H9 (cell line): Measurements from ENCODE around the gene RNGTT. TPM values are rescaled to one million over a fixed set of nuclear protein-coding genes. Genes with fewer than 3 reads are reported as not detected.

ENCODE experiments used
- DNase-seq: peaks from one replicate; pipeline ENCODE4 v3.0.0-alpha.2; 2017
- H2AFZ ChIP-seq: one replicate; pipeline ENCODE4 v1.6.1; 2013; ENCODE audit warnings: mild to moderate bottlenecking, low read length, control low read depth, moderate library complexity
- H2AK5ac ChIP-seq: 2 replicates; pipeline ENCODE4 v1.6.1; 2013; ENCODE audit warnings: low read length, control low read depth, mixed read lengths; ENCODE audit not compliant: insufficient read length
- H2BK120ac ChIP-seq: one replicate; pipeline ENCODE4 v1.6.1; 2013; ENCODE audit warnings: low read depth, mild to moderate bottlenecking, low read length, control low read depth, inconsistent platforms; ENCODE audit not compliant: poor library complexity, severe bottlenecking
- H2BK12ac ChIP-seq: 2 replicates; pipeline ENCODE4 v1.6.1; 2013; ENCODE audit warnings: low read length, control low read depth, mixed read lengths, low read depth; ENCODE audit not compliant: insufficient read length
- H2BK15ac ChIP-seq: 2 replicates; pipeline ENCODE4 v1.6.1; 2013; ENCODE audit warnings: low read depth, low read length, control low read depth
- H2BK20ac ChIP-seq: one replicate; pipeline ENCODE4 v1.6.1; 2013; ENCODE audit warnings: low read depth, mild to moderate bottlenecking, low read length, control low read depth, inconsistent platforms; ENCODE audit not compliant: poor library complexity, severe bottlenecking
- H2BK5ac ChIP-seq: 2 replicates; pipeline ENCODE4 v1.6.1; 2013; ENCODE audit warnings: low read length, control low read depth, mixed read lengths; ENCODE audit not compliant: insufficient read length
- H3K14ac ChIP-seq: 2 replicates; pipeline ENCODE4 v1.6.1; 2013; ENCODE audit warnings: low read length, control low read depth; ENCODE audit not compliant: insufficient read depth
- H3K18ac ChIP-seq: 2 replicates; pipeline ENCODE4 v1.6.1; 2013; ENCODE audit warnings: low read depth, mild to moderate bottlenecking, mixed read lengths, low read length, control low read depth; ENCODE audit not compliant: insufficient read length
- H3K23ac ChIP-seq: 2 replicates; pipeline ENCODE4 v1.6.1; 2013; ENCODE audit warnings: low read length, control low read depth, mixed read lengths, low read depth; ENCODE audit not compliant: insufficient read length
- H3K23me2 ChIP-seq: 2 replicates; pipeline ENCODE4 v1.6.1; 2013; ENCODE audit warnings: low read depth, mild to moderate bottlenecking, mixed read lengths, low read length, control low read depth; ENCODE audit not compliant: insufficient read length, poor library complexity, severe bottlenecking
- H3K27ac ChIP-seq: 2 replicates; pipeline ENCODE4 v1.5.1; 2013; ENCODE audit warnings: low read length, control low read depth, mixed read lengths, low read depth; ENCODE audit not compliant: insufficient read length
- H3K27me3 ChIP-seq: 2 replicates; pipeline ENCODE4 v1.6.1; 2013; ENCODE audit warnings: low read length, control low read depth, inconsistent platforms; ENCODE audit not compliant: insufficient read depth
- H3K4ac ChIP-seq: 2 replicates; pipeline ENCODE4 v1.6.1; 2013; ENCODE audit warnings: low read depth, mild to moderate bottlenecking, control low read depth, inconsistent platforms, low read length, moderate library complexity
- H3K4me1 ChIP-seq: 2 replicates; pipeline ENCODE4 v1.6.1; 2013; ENCODE audit warnings: low read length, control low read depth, inconsistent platforms; ENCODE audit not compliant: insufficient read depth
- H3K4me2 ChIP-seq: 2 replicates; pipeline ENCODE4 v1.6.1; 2013; ENCODE audit warnings: low read length, control low read depth, mixed read lengths; ENCODE audit not compliant: insufficient read length, insufficient read depth
- H3K56ac ChIP-seq: 2 replicates; pipeline ENCODE4 v1.6.1; 2013; ENCODE audit warnings: low read depth, mild to moderate bottlenecking, mixed read lengths, low read length, control low read depth; ENCODE audit not compliant: insufficient read length
- H3K79me1 ChIP-seq: 2 replicates; pipeline ENCODE4 v1.6.1; 2013; ENCODE audit warnings: low read depth, mild to moderate bottlenecking, moderate library complexity, low read length, control low read depth, inconsistent platforms; ENCODE audit not compliant: insufficient read depth, poor library complexity, severe bottlenecking
- H3K79me2 ChIP-seq: 2 replicates; pipeline ENCODE4 v1.6.1; 2013; ENCODE audit warnings: low read length, control low read depth, inconsistent platforms; ENCODE audit not compliant: insufficient read depth
- H3K9ac ChIP-seq: 2 replicates; pipeline ENCODE4 v1.6.1; 2013; ENCODE audit warnings: low read length, control low read depth, mixed read lengths; ENCODE audit not compliant: insufficient read length; ENCODE audit errors: extremely low read depth
- H3K9me3 ChIP-seq: one replicate; pipeline ENCODE4 v1.6.1; 2013; ENCODE audit warnings: low read depth, low read length, inconsistent platforms; ENCODE audit not compliant: control insufficient read depth
- H3T11ph ChIP-seq: one replicate; pipeline ENCODE4 v1.6.1; 2013; ENCODE audit warnings: mild to moderate bottlenecking, low read length, control low read depth, inconsistent platforms
- H4K20me1 ChIP-seq: one replicate; pipeline ENCODE4 v1.6.1; 2013; ENCODE audit not compliant: control insufficient read depth, insufficient read length, insufficient read depth
- H4K5ac ChIP-seq: 2 replicates; pipeline ENCODE4 v1.6.1; 2013; ENCODE audit warnings: low read depth, mild to moderate bottlenecking, mixed read lengths, low read length, control low read depth; ENCODE audit not compliant: insufficient read length
- H4K8ac ChIP-seq: replicated peaks from 2 replicates; pipeline ENCODE4 v1.6.1; 2013; ENCODE audit warnings: low read length, control low read depth, mixed read lengths, low read depth; ENCODE audit not compliant: insufficient read length
- H4K91ac ChIP-seq: 2 replicates; pipeline ENCODE4 v1.6.1; 2013; ENCODE audit warnings: low read depth, mild to moderate bottlenecking, moderate library complexity, mixed read lengths, low read length, control low read depth; ENCODE audit not compliant: insufficient read length
- H3K27ac Mint-ChIP-seq, 3 experiments: 2 replicates in 2 of 3; 3 replicates in 1 of 3; pipeline ENCODE4 v1.8.0; 2020 to 2021; ENCODE audit warnings: mixed read lengths in 3 of 3, mild to moderate bottlenecking in 1 of 3, moderate library complexity in 1 of 3
- H3K27me3 Mint-ChIP-seq: 2 replicates; pipeline ENCODE4 v1.8.0; 2021; ENCODE audit warnings: low read depth, mild to moderate bottlenecking, moderate library complexity, mixed read lengths
- H3K36me3 Mint-ChIP-seq, 3 experiments: 2 replicates in 2 of 3; 3 replicates in 1 of 3; pipeline ENCODE4 v1.8.0; 2020 to 2021; ENCODE audit warnings: low read depth in 3 of 3, mixed read lengths in 3 of 3; ENCODE audit not compliant: insufficient read depth in 1 of 3
- H3K4me1 Mint-ChIP-seq, 2 experiments: 2 replicates each; pipeline ENCODE4 v1.8.0; 2020; ENCODE audit warnings: mixed read lengths in 2 of 2
- H3K4me3 Mint-ChIP-seq, 2 experiments: 2 replicates in 1 of 2; 3 replicates in 1 of 2; pipeline ENCODE4 v1.8.0; 2020 to 2021; ENCODE audit warnings: mild to moderate bottlenecking in 2 of 2, mixed read lengths in 2 of 2, moderate library complexity in 1 of 2
- H3K9me3 Mint-ChIP-seq, 2 experiments: 2 replicates in 1 of 2; 3 replicates in 1 of 2; pipeline ENCODE4 v1.8.0; 2020; ENCODE audit warnings: mild to moderate bottlenecking in 2 of 2, mixed read lengths in 2 of 2, moderate library complexity in 1 of 2
- CTCF ChIP-seq: fragments of 200-600 bp; sonication (generic); conservative IDR thresholded peaks from 3 replicates; pipeline ENCODE4 v1.8.0; 2021; ENCODE audit warnings: antibody characterized with exemption, mild to moderate bottlenecking
- WGBS: extraction: QIAGEN DNeasy Blood & Tissue Kit; methylation state at CpG from one replicate; pipeline ENCODE4 v1.1.7; 2013; ENCODE audit warnings: missing lambda C conversion rate, low lambda C conversion rate, mixed read lengths; ENCODE audit not compliant: insufficient read length; ENCODE audit errors: extremely low coverage; 5-methylcytosine and 5-hydroxymethylcytosine counted together
- total RNA-seq: library from RNA; stranded (reverse); gene quantifications from 2 replicates; pipeline ENCODE4 v1.2.1, GENCODE V29; 2021

The RNGTT gene
- total RNA-seq, 1 experiment from 2014 or later: 20.5 TPM

DNA sequence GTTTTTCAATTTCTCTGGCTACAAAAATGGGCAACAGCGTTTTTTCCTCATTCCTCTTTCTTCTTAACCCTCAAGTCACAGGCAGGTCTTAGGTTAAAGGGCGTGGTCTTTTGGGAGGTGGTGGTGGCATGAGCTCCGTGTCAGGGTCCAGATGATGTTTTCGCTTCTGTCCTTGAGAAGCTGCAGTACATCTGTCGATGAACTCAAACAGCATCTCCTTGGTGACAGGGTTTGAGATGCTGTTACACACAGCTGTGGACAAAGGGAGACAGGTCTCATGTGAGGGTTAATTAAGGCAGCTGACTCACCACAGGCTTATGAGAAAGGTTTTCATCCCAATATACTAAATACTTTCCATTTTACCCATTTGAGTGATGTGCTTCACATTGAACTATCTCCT, 350.8 kb downstream of the RNGTT start:
- no peak overlapping the region for H2BK5ac ChIP-seq
- H3K4me1 ChIP-seq: no peaks in the 10 kb centered on the region
- no peaks in the 10 kb centered on the region for H3K27me3 Mint-ChIP-seq
- H2BK120ac ChIP-seq: no peak overlapping the region
- H2AFZ ChIP-seq: no peak overlapping the region
- no peak overlapping the region for H3K23ac ChIP-seq
- H3K4me2 ChIP-seq: no peak overlapping the region
- H3K36me3 Mint-ChIP-seq: peaks cover 0 to 2% (median 1%) of the 10 kb centered on the region in 3 experiments; a peak in 4 of 7 replicates
- H2AK5ac ChIP-seq: no peak overlapping the region
- H3K79me2 ChIP-seq: no peaks in the 10 kb centered on the region
- no peak overlapping the region for H2BK12ac ChIP-seq
- no peak for TF ChIP-seq CTCF
- WGBS: no CpG with 5 or more reads among the region's 5 CpGs
- no peaks in the 10 kb centered on the region for H3K27me3 ChIP-seq
- no peaks in the 10 kb centered on the region for H3K23me2 ChIP-seq
- H3K14ac ChIP-seq: no peak overlapping the region
- DNase-seq: no peak
- no peak overlapping the region for H4K91ac ChIP-seq
- H4K5ac ChIP-seq: no peak overlapping the region
- no peak overlapping the region for H4K8ac ChIP-seq
- no peak overlapping the region for H3K4me3 Mint-ChIP-seq
- peaks cover 5 to 6% of the 10 kb centered on the region in 2 experiments; a peak in 3 of 4 replicates for H3K4me1 Mint-ChIP-seq
- peaks cover 0 to 3% of the 10 kb centered on the region in 2 experiments; a peak in 3 of 5 replicates for H3K9me3 Mint-ChIP-seq
- no peaks in the 10 kb centered on the region for H3K79me1 ChIP-seq
- H4K20me1 ChIP-seq: no peaks in the 10 kb centered on the region
- no peak overlapping the region for H3K18ac ChIP-seq
- no peak overlapping the region for H2BK15ac ChIP-seq
- H3K9me3 ChIP-seq: no peaks in the 10 kb centered on the region
- no peak overlapping the region for H3K56ac ChIP-seq
- peak overlapping the region in 1 of 3 experiments; percentile 10; a peak in 1 of 7 replicates for H3K27ac Mint-ChIP-seq
- H3K9ac ChIP-seq: no peak overlapping the region
- H3K27ac ChIP-seq: no peak overlapping the region
- H3T11ph ChIP-seq: no peak overlapping the region
- no peak overlapping the region for H3K4ac ChIP-seq
- no peak overlapping the region for H2BK20ac ChIP-seq
